GM12878 (cell line): ENCODE measurements around the gene WWC2. TPM values are rescaled to one million over a fixed set of nuclear protein-coding genes. Genes with fewer than 3 reads are reported as not detected.

ENCODE experiments used
- ATAC-seq: fragments of 200-7000 bp; cut with Tn5 transposase; 3 replicates; pipeline ENCODE4 v1.9.1; 2020; ENCODE audit warnings: mild to moderate bottlenecking, moderate library complexity
- BruUV-seq: library from RNA; stranded (reverse); fragments of 400-500 nt; replicated peaks from 2 replicates; lab custom pipeline; 2021; lab: Mats Ljungman, UMichigan
- CTCF ChIA-PET: fragments of 300-600 bp; sonication (Branson Sonifier 250); formaldehyde crosslinking; extraction: SDS; loops from one replicate; lab custom pipeline; 2021; ENCODE audit warnings: inconsistent platforms; lab: Yijun Ruan, JAX
- POLR2A ChIA-PET: fragments of 350-600 bp; formaldehyde crosslinking; extraction: SDS; loops from one replicate; lab custom pipeline; 2021; ENCODE audit warnings: inconsistent platforms; lab: Charles Lee
- RAD21 ChIA-PET: fragments of 300-600 bp; sonication (Branson Sonifier 250); formaldehyde crosslinking; loops from one replicate; lab custom pipeline; 2023; ENCODE audit warnings: antibody characterized with exemption; ENCODE audit not compliant: unreplicated experiment; lab: Charles Lee
- SMC1A ChIA-PET: fragments of 300-600 bp; sonication (Branson Sonifier 250); formaldehyde crosslinking; loops from one replicate; lab custom pipeline; 2023; ENCODE audit not compliant: unreplicated experiment, uncharacterized antibody; lab: Charles Lee
- DNase-seq: peaks from one replicate; pipeline ENCODE4 v3.0.0-alpha.2; 2011; ENCODE audit warnings: low read depth, low spot score
- FAIRE-seq: peaks from 3 replicates; lab custom pipeline; 2011; peaks lifted over from hg19 to GRCh38; lab: Jason Lieb, UNC
- H2AFZ ChIP-seq: 2 replicates; pipeline ENCODE4 v1.6.0; 2011; ENCODE audit warnings: low read depth, low read length, control low read depth; ENCODE audit not compliant: control insufficient read depth
- H3K27ac ChIP-seq: 2 replicates; pipeline ENCODE4 v1.5.1; 2011; ENCODE audit warnings: control low read depth; ENCODE audit not compliant: control insufficient read depth, insufficient read depth
- H3K27me3 ChIP-seq, 2 experiments: replicated peaks in 1 of 2; 2 replicates each; pipeline versions ENCODE4 v1.6.0 to v1.6.1; 2011; ENCODE audit warnings: low read length in 1 of 2; ENCODE audit not compliant: control insufficient read depth in 2 of 2, insufficient read depth in 2 of 2
- H3K36me3 ChIP-seq, 2 experiments: 2 replicates each; pipeline ENCODE4 v1.5.1; 2011; ENCODE audit warnings: low read length in 1 of 2; ENCODE audit not compliant: control insufficient read depth in 2 of 2, insufficient read depth in 2 of 2
- H3K4me1 ChIP-seq: 2 replicates; pipeline ENCODE4 v1.6.1; 2011; ENCODE audit warnings: mild to moderate bottlenecking, low read length, moderate library complexity, mixed read lengths; ENCODE audit not compliant: control insufficient read depth, insufficient read depth
- H3K4me2 ChIP-seq: 2 replicates; pipeline ENCODE4 v1.6.0; 2011; ENCODE audit warnings: control low read depth; ENCODE audit not compliant: control insufficient read depth, insufficient read depth
- H3K4me3 ChIP-seq: fragments of 200-600 bp; sonication (generic); 2 replicates; pipeline ENCODE4 v1.5.1; 2016
- H3K79me2 ChIP-seq: 2 replicates; pipeline ENCODE4 v1.6.0; 2011; ENCODE audit warnings: low read length; ENCODE audit not compliant: control insufficient read depth, insufficient read depth
- H3K9ac ChIP-seq: 2 replicates; pipeline ENCODE4 v1.8.0; 2011; ENCODE audit warnings: low read length, control low read depth, mixed read lengths; ENCODE audit not compliant: control insufficient read depth, insufficient read depth
- H3K9me3 ChIP-seq: replicated peaks from 3 replicates; pipeline ENCODE4 v1.5.1; 2011; ENCODE audit warnings: mild to moderate bottlenecking, low read length; ENCODE audit not compliant: control insufficient read depth, insufficient read depth
- H4K20me1 ChIP-seq: 2 replicates; pipeline ENCODE4 v1.6.0; 2011; ENCODE audit not compliant: control insufficient read depth, insufficient read depth
- BHLHE40 ChIP-seq, 2 experiments: fragments of 450-650 bp in 1 of 2; IDR thresholded peaks; 2 replicates each; pipeline ENCODE4 v1.6.1; 2011 to 2017; ENCODE audit warnings: low read depth in 2 of 2, borderline replicate concordance in 1 of 2, improper control_type of control experiment in 1 of 2, low read length in 1 of 2, mild to moderate bottlenecking in 1 of 2
- PAX8 ChIP-seq: fragments of 450-650 bp; IDR thresholded peaks from 2 replicates; pipeline ENCODE4 v1.6.1; 2017; ENCODE audit warnings: mild to moderate bottlenecking, moderate library complexity
- SIN3A ChIP-seq: IDR thresholded peaks from 2 replicates; pipeline ENCODE4 v1.6.1; 2012; ENCODE audit warnings: low read depth, low read length, improper control_type of control experiment
- SRF ChIP-seq, 2 experiments: IDR thresholded peaks; 2 replicates each; pipeline ENCODE4 v1.6.1; 2011; ENCODE audit warnings: low read depth in 2 of 2, low read length in 2 of 2, mild to moderate bottlenecking in 1 of 2, moderate library complexity in 1 of 2
- TARDBP ChIP-seq: IDR thresholded peaks from 2 replicates; pipeline ENCODE4 v1.6.1; 2016; ENCODE audit warnings: borderline replicate concordance
- ZZZ3 ChIP-seq: IDR thresholded peaks from 2 replicates; pipeline ENCODE4 v1.6.1; 2011; ENCODE audit warnings: low read depth; ENCODE audit not compliant: control insufficient read depth, insufficient read length
- WGBS: methylation state at CpG from one replicate; pipeline ENCODE4 v1.1.6; 2016; ENCODE audit warnings: low lambda C conversion rate; ENCODE audit not compliant: insufficient replicate concordance, insufficient coverage; ENCODE audit errors: missing lambda C conversion rate; 5-methylcytosine and 5-hydroxymethylcytosine counted together
- in situ Hi-C: fragments of 300-500 bp; cut with MboI; formaldehyde crosslinking; loops from 9 replicates; pipeline ENCODE4 v1.14.3; 2018; ENCODE audit warnings: mixed read lengths
- intact Hi-C: fragments of 100-400 bp; cut with micrococcal nuclease; formaldehyde crosslinking; loops from one replicate; pipeline ENCODE4 v1.14.2; 2022; ENCODE audit not compliant: unreplicated experiment
- polyA plus RNA-seq, 11 experiments: library from polyadenylated mRNA; depleted of rRNA in 4 of 11; unstranded in 6 of 11; stranded (reverse) in 5 of 11; fragments of >200 nt; fragmentation: Nextera tagmentation in 4 of 11; fragmentation: Illumina TruSeq in 1 of 11; extraction: Ambion mirVana in 4 of 11; extraction: Trizol in 1 of 11; gene quantifications; 1 replicate in 1 of 11; 2 replicates in 10 of 11; pipeline versions ENCODE4 v1.2.1 to v1.2.3, GENCODE V29; 2011 to 2016; ENCODE audit warnings: inconsistent platforms in 2 of 11, missing spikeins in 2 of 11, low read depth in 1 of 11
- total RNA-seq, 4 experiments: library from RNA; depleted of rRNA in 3 of 4; stranded (reverse); fragments of >200 nt in 3 of 4; fragmentation: Illumina TruSeq in 1 of 4; extraction: Trizol in 1 of 4; gene quantifications; 2 replicates each; pipeline versions ENCODE4 v1.2.1 to v1.2.3, GENCODE V29; 2013 to 2021
- TF ChIP-seq, protein P1 (sequence below): fragments of 450-650 bp; IDR thresholded peaks from 2 replicates; pipeline ENCODE4 v1.6.1; 2016; ENCODE audit warnings: mild to moderate bottlenecking, moderate library complexity, borderline replicate concordance
- TF ChIP-seq, protein P2 (sequence below): IDR thresholded peaks from 2 replicates; pipeline ENCODE4 v1.6.1; 2012; ENCODE audit warnings: low read depth, low read length, improper control_type of control experiment

Gene WWC2
- total and polyA plus RNA-seq, 10 of the 15 experiments (the other 5 are each of a cell fraction or from before 2014, with no cell fraction given): 0.02 to 0.72 (median 0.06) TPM; not detected in 3

DNA sequence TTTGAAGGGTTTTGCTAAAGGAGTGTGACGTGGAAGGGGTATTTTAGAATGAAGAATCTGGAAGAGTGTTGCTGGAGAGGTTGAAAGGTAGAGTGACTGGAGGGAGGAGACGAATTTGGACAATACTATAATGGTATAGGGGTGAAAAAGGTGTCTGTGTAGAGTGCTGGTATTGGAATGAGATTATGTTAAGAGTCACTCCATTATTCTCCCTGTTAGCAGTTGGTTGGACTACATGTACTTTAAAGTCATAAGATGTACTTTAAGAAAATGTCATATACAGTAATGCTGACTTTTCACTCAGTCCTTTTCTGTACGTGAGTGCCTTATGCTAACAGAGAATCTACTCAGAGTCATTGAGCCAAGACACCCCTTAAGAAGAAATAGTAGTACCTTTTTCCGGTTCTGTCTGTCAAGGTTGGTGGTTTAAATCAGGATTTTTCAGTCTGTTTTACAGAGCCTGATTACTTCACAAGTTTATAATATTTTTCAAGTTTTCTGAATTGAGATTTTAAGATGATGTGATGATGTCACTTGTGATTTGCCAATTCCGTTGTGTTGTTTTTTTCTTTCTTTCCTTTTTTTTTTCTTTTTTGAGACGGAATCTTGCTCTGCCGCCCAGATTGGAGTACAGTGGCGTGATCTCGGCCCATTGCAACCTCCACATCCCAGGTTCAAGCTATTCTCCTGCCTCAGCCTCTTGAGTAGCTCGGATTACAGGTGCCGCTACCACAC, 56.6 kb downstream of the WWC2 start:
- Histone ChIP-seq H3K27ac (no peak overlapping the region), H3K79me2 (no peaks in the 10 kb centered on the region), H3K4me1 (no peaks in the 10 kb centered on the region), H3K4me2 (no peak overlapping the region), H3K27me3 (no peaks in the 10 kb centered on the region), H4K20me1 (no peaks in the 10 kb centered on the region), H3K36me3 (no peaks in the 10 kb centered on the region), H3K4me3 (no peak overlapping the region), H2AFZ (no peak overlapping the region), H3K9ac (no peak overlapping the region), H3K9me3 (no peaks in the 10 kb centered on the region)
- POLR2A ChIA-PET: no interaction called here
- FAIRE-seq (no peak), DNase-seq (no peak), ATAC-seq (no peak)
- SMC1A ChIA-PET: no interaction called here
- no TSS peak for BruUV-seq
- intact Hi-C loops: no loop called here
- RAD21 ChIA-PET: no interaction called here
- TF ChIP-seq TARDBP: no peak
- TF ChIP-seq, protein P1, sequence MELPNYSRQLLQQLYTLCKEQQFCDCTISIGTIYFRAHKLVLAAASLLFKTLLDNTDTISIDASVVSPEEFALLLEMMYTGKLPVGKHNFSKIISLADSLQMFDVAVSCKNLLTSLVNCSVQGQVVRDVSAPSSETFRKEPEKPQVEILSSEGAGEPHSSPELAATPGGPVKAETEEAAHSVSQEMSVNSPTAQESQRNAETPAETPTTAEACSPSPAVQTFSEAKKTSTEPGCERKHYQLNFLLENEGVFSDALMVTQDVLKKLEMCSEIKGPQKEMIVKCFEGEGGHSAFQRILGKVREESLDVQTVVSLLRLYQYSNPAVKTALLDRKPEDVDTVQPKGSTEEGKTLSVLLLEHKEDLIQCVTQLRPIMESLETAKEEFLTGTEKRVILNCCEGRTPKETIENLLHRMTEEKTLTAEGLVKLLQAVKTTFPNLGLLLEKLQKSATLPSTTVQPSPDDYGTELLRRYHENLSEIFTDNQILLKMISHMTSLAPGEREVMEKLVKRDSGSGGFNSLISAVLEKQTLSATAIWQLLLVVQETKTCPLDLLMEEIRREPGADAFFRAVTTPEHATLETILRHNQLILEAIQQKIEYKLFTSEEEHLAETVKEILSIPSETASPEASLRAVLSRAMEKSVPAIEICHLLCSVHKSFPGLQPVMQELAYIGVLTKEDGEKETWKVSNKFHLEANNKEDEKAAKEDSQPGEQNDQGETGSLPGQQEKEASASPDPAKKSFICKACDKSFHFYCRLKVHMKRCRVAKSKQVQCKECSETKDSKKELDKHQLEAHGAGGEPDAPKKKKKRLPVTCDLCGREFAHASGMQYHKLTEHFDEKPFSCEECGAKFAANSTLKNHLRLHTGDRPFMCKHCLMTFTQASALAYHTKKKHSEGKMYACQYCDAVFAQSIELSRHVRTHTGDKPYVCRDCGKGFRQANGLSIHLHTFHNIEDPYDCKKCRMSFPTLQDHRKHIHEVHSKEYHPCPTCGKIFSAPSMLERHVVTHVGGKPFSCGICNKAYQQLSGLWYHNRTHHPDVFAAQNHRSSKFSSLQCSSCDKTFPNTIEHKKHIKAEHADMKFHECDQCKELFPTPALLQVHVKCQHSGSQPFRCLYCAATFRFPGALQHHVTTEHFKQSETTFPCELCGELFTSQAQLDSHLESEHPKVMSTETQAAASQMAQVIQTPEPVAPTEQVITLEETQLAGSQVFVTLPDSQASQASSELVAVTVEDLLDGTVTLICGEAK: no peak
- TF ChIP-seq SIN3A: no peak
- no peak for TF ChIP-seq SRF (IDR thresholded peaks at IDR 0.05; ENCODE audit: low read depth in 2 of 2, low read length in 2 of 2)
- no peak for TF ChIP-seq PAX8
- TF ChIP-seq, protein P2, sequence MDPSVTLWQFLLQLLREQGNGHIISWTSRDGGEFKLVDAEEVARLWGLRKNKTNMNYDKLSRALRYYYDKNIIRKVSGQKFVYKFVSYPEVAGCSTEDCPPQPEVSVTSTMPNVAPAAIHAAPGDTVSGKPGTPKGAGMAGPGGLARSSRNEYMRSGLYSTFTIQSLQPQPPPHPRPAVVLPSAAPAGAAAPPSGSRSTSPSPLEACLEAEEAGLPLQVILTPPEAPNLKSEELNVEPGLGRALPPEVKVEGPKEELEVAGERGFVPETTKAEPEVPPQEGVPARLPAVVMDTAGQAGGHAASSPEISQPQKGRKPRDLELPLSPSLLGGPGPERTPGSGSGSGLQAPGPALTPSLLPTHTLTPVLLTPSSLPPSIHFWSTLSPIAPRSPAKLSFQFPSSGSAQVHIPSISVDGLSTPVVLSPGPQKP: no peak
- no peak for TF ChIP-seq BHLHE40 (IDR thresholded peaks at IDR 0.05; ENCODE audit: borderline replicate concordance in 1 of 2, low read depth in 2 of 2, low read length in 1 of 2)
- TF ChIP-seq ZZZ3: no peak
- CTCF ChIA-PET: no interaction called here
- 34% methylated on average over 11 of the region's 11 CpGs for WGBS
- in situ Hi-C loops: no loop called here
